Uterus (tissue), 4 donors: Measurements from ENCODE around the gene MSMB. TPM values are rescaled to one million over a fixed set of nuclear protein-coding genes. Genes with fewer than 3 reads are reported as not detected.

Experiments used
- DNase-seq, 2 donors: peaks; one replicate each; pipeline ENCODE4 v3.0.0-alpha.2; 2019 to 2020
- H3K27ac ChIP-seq, 2 donors: fragments of 200-600 bp; sonication (generic); 1 replicate in 1 of 2; 2 replicates in 1 of 2; pipeline ENCODE4 v1.5.1; 2016 to 2018
- H3K27me3 ChIP-seq, 2 donors: fragments of 200-600 bp; sonication (generic); one replicate each; pipeline ENCODE4 v1.5.1; 2018 to 2019; ENCODE audit warnings: control low read depth in 1 of 2
- H3K36me3 ChIP-seq, 2 donors: fragments of 200-600 bp; sonication (generic); one replicate each; pipeline ENCODE4 v1.5.1; 2019; ENCODE audit warnings: control low read depth in 1 of 2
- H3K4me1 ChIP-seq, 2 donors: fragments of 200-600 bp; sonication (generic); one replicate each; pipeline ENCODE4 v1.5.1; 2018 to 2019; ENCODE audit warnings: control low read depth in 1 of 2
- H3K4me3 ChIP-seq, 2 donors: fragments of 200-600 bp; sonication (generic); 1 replicate in 1 of 2; 2 replicates in 1 of 2; pipeline ENCODE4 v1.5.1; 2018 to 2019; ENCODE audit warnings: mild to moderate bottlenecking in 1 of 2
- H3K9me3 ChIP-seq, 2 donors: fragments of 200-600 bp; sonication (generic); one replicate each; pipeline ENCODE4 v1.5.1; 2019; ENCODE audit warnings: control low read depth in 1 of 2
- CTCF ChIP-seq, 4 experiments: fragments of 200-600 bp in 2 of 4; fragments of 450-650 bp in 2 of 4; sonication (generic) in 2 of 4; IDR thresholded peaks; one replicate each; pipeline ENCODE4 v1.5.1; 2016 to 2019; ENCODE audit warnings: antibody characterized with exemption in 4 of 4, mild to moderate bottlenecking in 2 of 4, moderate library complexity in 1 of 4
- POLR2A ChIP-seq, 2 donors: fragments of 450-650 bp; IDR thresholded peaks; one replicate each; pipeline ENCODE4 v1.6.1; 2016; ENCODE audit warnings: antibody characterized with exemption in 2 of 2, mild to moderate bottlenecking in 1 of 2, moderate library complexity in 1 of 2
- intact Hi-C: fragments of 100-400 bp; cut with DNase I; formaldehyde crosslinking; loops from one replicate; pipeline ENCODE4 v1.15.1; 2023; ENCODE audit warnings: low total_unique reads
- total RNA-seq, 4 donors: library from RNA; depleted of rRNA in 3 of 4; stranded (reverse); fragments of >200 nt in 3 of 4; gene quantifications; one replicate each; pipeline versions ENCODE4 v1.1.0 to v1.2.4, GENCODE V29; 2014 to 2023
- donor health status: DM: yes; HTN: yes; CAD: no.

Gene MSMB
- total RNA-seq, 4 donors from 2014 or later = not detected

- Histone ChIP-seq H3K27ac (no peak overlapping the region), H3K4me1 (no peaks in the 10 kb centered on the region), H3K36me3 (no peaks in the 10 kb centered on the region), H3K9me3 (no peaks in the 10 kb centered on the region), H3K4me3 (no peak overlapping the region), H3K27me3 (no peaks in the 10 kb centered on the region)
- DNase-seq = no peak
- intact Hi-C loops = no loop called here
- no peak for TF ChIP-seq CTCF (IDR thresholded peaks at IDR 0.05)
These were observed 31.2 kb downstream of the MSMB start for GRCh38 chr10:46014683-46015405.

GRCh38 chr10:46014206-46014605, 31.9 kb downstream of the MSMB start:
- Histone ChIP-seq H3K9me3 (no peaks in the 10 kb centered on the region), H3K27ac (no peak overlapping the region), H3K4me3 (no peak overlapping the region), H3K4me1 (no peaks in the 10 kb centered on the region), H3K27me3 (no peaks in the 10 kb centered on the region), H3K36me3 (no peaks in the 10 kb centered on the region)
- TF ChIP-seq POLR2A (IDR thresholded peaks at IDR 0.05) = no peak
- intact Hi-C loops = no loop called here
- DNase-seq = no peak

- Histone ChIP-seq H3K27ac (no peak overlapping the region), H3K9me3 (no peaks in the 10 kb centered on the region), H3K4me1 (no peaks in the 10 kb centered on the region), H3K36me3 (no peaks in the 10 kb centered on the region), H3K4me3 (no peak overlapping the region), H3K27me3 (no peaks in the 10 kb centered on the region)
- no peak for DNase-seq
- TF ChIP-seq CTCF (IDR thresholded peaks at IDR 0.05) (no peak), POLR2A (IDR thresholded peaks at IDR 0.05) (no peak)
- intact Hi-C loops = no loop called here
These were observed 33.3 kb downstream of the MSMB start for GRCh38 chr10:46012746-46013145.

- H3K27ac ChIP-seq = peak overlapping the region in 1 of 2 donors; percentile 10
- H3K27me3 ChIP-seq = no peaks in the 10 kb centered on the region
- H3K4me1 ChIP-seq = peaks cover 0 to 8% of the 10 kb centered on the region in 2 donors
- no peaks in the 10 kb centered on the region for H3K36me3 ChIP-seq
- intact Hi-C loops = no loop called here
- H3K4me3 ChIP-seq = no peak overlapping the region
- TF ChIP-seq POLR2A (IDR thresholded peaks at IDR 0.05) (no peak), CTCF (IDR thresholded peaks at IDR 0.05) (no peak)
- no peak for DNase-seq
- H3K9me3 ChIP-seq = no peaks in the 10 kb centered on the region
These were observed 39.9 kb downstream of the MSMB start for GRCh38 chr10:46006219-46006618.

- no peaks in the 10 kb centered on the region for H3K36me3 ChIP-seq
- DNase-seq = no peak
These were observed 40.7 kb downstream of the MSMB start for GRCh38 chr10:46005383-46005782.

More at GRCh38 chr10:46005383-46005782, 40.7 kb downstream of the MSMB start:
- H3K27me3 ChIP-seq = no peaks in the 10 kb centered on the region
- no peaks in the 10 kb centered on the region for H3K9me3 ChIP-seq
- H3K4me1 ChIP-seq = peaks cover 0 to 8% of the 10 kb centered on the region in 2 donors
- intact Hi-C loops = no loop called here
- H3K4me3 ChIP-seq = no peak overlapping the region
- no peak overlapping the region for H3K27ac ChIP-seq
- no peak for TF ChIP-seq CTCF (IDR thresholded peaks at IDR 0.05)
- TF ChIP-seq POLR2A (IDR thresholded peaks at IDR 0.05) = no peak
